Colonic mucosa (tissue), 4 donors: Measurements from ENCODE around the gene G6PC1. TPM values are rescaled to one million over a fixed set of nuclear protein-coding genes. Genes with fewer than 3 reads are reported as not detected.

Experiments
- DNase-seq: peaks from one replicate; pipeline ENCODE4 v3.0.0-alpha.2; 2020
- H3K27ac ChIP-seq: fragments of 200-600 bp; one replicate; pipeline ENCODE4 v1.8.0; 2021
- H3K27me3 ChIP-seq: fragments of 200-600 bp; one replicate; pipeline ENCODE4 v1.8.0; 2021
- H3K36me3 ChIP-seq: fragments of 200-600 bp; one replicate; pipeline ENCODE4 v1.8.0; 2021
- H3K4me1 ChIP-seq: fragments of 200-600 bp; one replicate; pipeline ENCODE4 v1.8.0; 2021; ENCODE audit warnings: mild to moderate bottlenecking
- H3K4me3 ChIP-seq: fragments of 200-600 bp; one replicate; pipeline ENCODE4 v1.8.0; 2021
- H3K9ac ChIP-seq, 2 donors: one replicate each; pipeline ENCODE4 v1.7.0; 2013; ENCODE audit warnings: control low read depth in 2 of 2, low read depth in 2 of 2, low read length in 2 of 2
- H3K9me3 ChIP-seq: fragments of 200-600 bp; one replicate; pipeline ENCODE4 v1.8.0; 2021
- CTCF ChIP-seq: fragments of 200-600 bp; IDR thresholded peaks from one replicate; pipeline ENCODE4 v1.8.0; 2022; ENCODE audit warnings: antibody characterized with exemption, mild to moderate bottlenecking
- intact Hi-C: fragments of 100-400 bp; cut with DNase I; formaldehyde crosslinking; loops from one replicate; pipeline ENCODE4 v1.14.1; 2022
- total RNA-seq, 2 donors: library from RNA; stranded (reverse); fragmentation: NEBNext Ultra II Directional in 1 of 2; extraction: Animal tissue kit (Norgen Biotek cat#: 25700) in 1 of 2; gene quantifications; one replicate each; pipeline ENCODE4 v1.2.1, GENCODE V29; 2021
- donor health status: healthy.
- donor health status: DM: no; HTN: no; CAD: no.
- donor health status: DM: no; HTN: no; CAD: no.

Gene G6PC1
- total RNA-seq, 2 donors from 2014 or later: 0.40 TPM; not detected in 1

- no peak for DNase-seq
- H3K36me3 ChIP-seq: no peaks in the 10 kb centered on the region
- no peak for TF ChIP-seq CTCF
- no peak overlapping the region for H3K9ac ChIP-seq
- no peak overlapping the region for H3K4me3 ChIP-seq
- no peaks in the 10 kb centered on the region for H3K4me1 ChIP-seq
- no peak overlapping the region for H3K27ac ChIP-seq
- intact Hi-C loops: no loop called here
- H3K9me3 ChIP-seq: no peaks in the 10 kb centered on the region
- H3K27me3 ChIP-seq: no peaks in the 10 kb centered on the region
Measured at GRCh38 chr17:42886283-42887176, 14.1 kb upstream of the G6PC1 start.

DNA sequence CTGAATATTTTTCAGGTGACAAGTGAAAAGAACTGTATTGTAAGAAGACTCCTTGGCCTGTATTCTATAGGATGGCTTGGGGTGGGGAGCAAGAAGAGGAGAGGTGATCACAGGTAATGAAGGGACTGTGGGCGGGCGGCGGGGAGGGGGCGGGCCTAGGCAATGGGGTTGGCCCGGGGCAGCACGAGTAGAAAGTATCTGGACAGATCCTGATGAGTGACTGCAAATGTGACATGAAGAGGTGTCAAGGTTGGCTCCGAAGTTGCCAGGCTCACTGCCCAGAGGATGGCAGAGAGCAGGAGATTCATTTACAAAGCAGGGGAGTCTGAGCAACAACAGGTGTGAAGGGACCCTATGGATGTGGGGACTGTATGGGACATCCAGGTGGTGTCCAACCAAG lies 10.8 kb upstream of the G6PC1 start:
- no peaks in the 10 kb centered on the region for H3K9me3 ChIP-seq
- no peak overlapping the region for H3K27ac ChIP-seq
- H3K36me3 ChIP-seq: no peaks in the 10 kb centered on the region
- no peaks in the 10 kb centered on the region for H3K27me3 ChIP-seq
- H3K9ac ChIP-seq: no peak overlapping the region
- no peak for TF ChIP-seq CTCF
- no peak overlapping the region for H3K4me3 ChIP-seq
- peaks cover under 1% of the 10 kb centered on the region for H3K4me1 ChIP-seq
- intact Hi-C loops: no loop called here
- DNase-seq: no peak

DNA sequence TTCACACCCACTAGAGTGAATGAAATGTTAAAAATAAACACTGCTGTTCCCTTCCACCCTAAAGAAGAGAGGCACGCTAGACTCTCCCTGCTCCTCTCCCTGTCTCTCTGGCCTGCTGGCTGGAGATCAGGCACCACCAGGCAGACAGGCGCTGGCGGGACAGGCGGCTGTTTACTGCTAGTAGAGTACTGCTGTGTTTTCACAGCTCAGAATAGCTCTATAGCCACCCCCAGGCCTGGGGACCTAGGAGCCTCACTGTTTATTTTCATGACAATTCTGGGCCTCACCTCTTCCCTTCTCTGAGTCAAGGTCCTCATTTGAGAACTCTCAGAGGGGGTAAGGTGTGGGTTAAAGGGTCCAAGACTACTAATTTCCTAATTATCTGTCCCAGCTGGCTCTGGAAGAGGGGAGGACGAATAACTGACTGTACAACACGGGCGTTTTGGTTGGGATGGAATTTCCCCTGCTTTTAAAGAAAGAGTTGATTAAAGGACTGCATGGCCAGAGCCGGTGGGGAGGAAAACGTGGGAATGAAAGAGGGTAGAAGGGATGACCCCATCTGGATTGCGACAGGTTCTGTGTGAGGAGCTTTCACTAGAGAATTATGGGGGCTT lies 9.0 kb upstream of the G6PC1 start:
- H3K4me1 ChIP-seq: peaks cover 8% of the 10 kb centered on the region
- peak overlapping the region in 1 of 2 donors; percentile 19 for H3K9ac ChIP-seq
- TF ChIP-seq CTCF: no peak
- H3K27ac ChIP-seq: peak overlapping the region; percentile 35
- H3K36me3 ChIP-seq: no peaks in the 10 kb centered on the region
- intact Hi-C loops: no loop called here
- DNase-seq: no peak
- no peaks in the 10 kb centered on the region for H3K9me3 ChIP-seq
- H3K27me3 ChIP-seq: no peaks in the 10 kb centered on the region
- H3K4me3 ChIP-seq: no peak overlapping the region

DNA sequence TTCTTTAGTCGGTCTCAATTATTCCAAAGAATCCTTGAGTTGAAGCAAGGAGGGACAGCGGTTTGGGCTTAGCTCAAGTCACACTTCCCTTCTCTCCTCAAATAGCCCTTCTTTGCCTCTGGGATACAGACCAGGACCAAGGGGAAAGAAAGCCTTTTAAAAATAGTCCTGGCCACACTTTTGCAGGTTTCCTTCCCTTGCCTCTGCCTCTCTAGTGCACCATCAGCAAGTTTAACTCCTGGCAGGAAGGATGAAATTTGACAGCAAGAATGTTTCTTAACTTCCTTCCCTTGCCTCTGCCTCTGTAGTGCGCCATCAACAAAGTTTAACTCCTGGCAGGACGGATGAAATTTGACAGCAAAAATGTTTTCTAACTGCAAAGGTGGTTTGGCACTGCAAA lies 7.2 kb upstream of the G6PC1 start:
- Histone ChIP-seq H3K9ac (no peak overlapping the region), H3K27ac (no peak overlapping the region), H3K27me3 (no peaks in the 10 kb centered on the region), H3K4me3 (no peak overlapping the region), H3K4me1 (peaks cover 8% of the 10 kb centered on the region), H3K9me3 (no peaks in the 10 kb centered on the region), H3K36me3 (no peaks in the 10 kb centered on the region)
- intact Hi-C loops: no loop called here
- DNase-seq: no peak
- TF ChIP-seq CTCF: no peak

GRCh38 chr17:42894283-42895184 lies 6.1 kb upstream of the G6PC1 start:
- DNase-seq: peak; percentile 68
- Histone ChIP-seq H3K36me3 (no peaks in the 10 kb centered on the region), H3K27me3 (no peaks in the 10 kb centered on the region), H3K4me1 (peaks cover 8% of the 10 kb centered on the region), H3K4me3 (no peak overlapping the region), H3K9ac (peak overlapping the region; percentile 7 to 34), H3K27ac (no peak overlapping the region), H3K9me3 (no peaks in the 10 kb centered on the region)
- intact Hi-C loops: no loop called here
- no peak for TF ChIP-seq CTCF
